ENCODE results near the gene U2AF2.

U2AF2 gene

DNA sequence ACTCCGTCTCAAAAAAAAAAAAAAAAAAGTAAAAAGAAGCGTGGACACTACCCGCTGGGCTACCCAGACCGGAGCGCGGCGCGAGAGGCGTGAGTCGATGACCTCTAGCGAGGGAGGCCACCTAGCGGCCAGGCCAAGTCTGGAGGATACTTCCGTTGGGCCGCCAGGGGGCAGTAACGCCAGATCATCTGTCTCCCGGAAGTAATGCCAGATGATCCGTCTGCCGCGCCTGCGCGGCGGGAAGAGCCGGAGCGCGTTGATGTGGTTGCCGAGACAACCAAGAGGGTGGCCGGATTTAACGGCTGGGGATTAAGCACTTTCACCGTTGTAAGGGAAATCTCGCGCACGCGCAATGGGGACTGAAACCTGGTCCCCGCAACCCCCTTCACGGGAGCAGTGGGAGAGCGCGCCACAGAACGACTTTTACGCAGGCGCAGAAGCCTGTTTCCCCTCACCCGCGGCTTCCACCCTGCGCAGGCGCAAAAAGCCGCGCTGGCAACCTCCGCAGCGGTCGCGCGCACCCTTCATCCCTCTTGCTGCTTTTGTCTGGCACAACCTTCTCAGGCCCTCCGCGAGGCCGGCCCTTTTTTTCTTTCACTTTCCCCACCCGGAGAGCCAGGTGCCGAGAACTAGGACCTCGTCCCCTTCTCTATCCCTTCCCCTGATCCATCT, 1.0 kb upstream of the U2AF2 start:
- TF ChIP-seq, protein P1, sequence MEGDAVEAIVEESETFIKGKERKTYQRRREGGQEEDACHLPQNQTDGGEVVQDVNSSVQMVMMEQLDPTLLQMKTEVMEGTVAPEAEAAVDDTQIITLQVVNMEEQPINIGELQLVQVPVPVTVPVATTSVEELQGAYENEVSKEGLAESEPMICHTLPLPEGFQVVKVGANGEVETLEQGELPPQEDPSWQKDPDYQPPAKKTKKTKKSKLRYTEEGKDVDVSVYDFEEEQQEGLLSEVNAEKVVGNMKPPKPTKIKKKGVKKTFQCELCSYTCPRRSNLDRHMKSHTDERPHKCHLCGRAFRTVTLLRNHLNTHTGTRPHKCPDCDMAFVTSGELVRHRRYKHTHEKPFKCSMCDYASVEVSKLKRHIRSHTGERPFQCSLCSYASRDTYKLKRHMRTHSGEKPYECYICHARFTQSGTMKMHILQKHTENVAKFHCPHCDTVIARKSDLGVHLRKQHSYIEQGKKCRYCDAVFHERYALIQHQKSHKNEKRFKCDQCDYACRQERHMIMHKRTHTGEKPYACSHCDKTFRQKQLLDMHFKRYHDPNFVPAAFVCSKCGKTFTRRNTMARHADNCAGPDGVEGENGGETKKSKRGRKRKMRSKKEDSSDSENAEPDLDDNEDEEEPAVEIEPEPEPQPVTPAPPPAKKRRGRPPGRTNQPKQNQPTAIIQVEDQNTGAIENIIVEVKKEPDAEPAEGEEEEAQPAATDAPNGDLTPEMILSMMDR (IDR thresholded peaks at IDR 0.05) = peak; percentile 98
- H3K27ac ChIP-seq = peak overlapping the region; percentile 96
- H3K27me3 ChIP-seq = peaks cover 8% of the 10 kb centered on the region
- H3K9me3 ChIP-seq = no peaks in the 10 kb centered on the region
- peak overlapping the region; percentile 71 to 100 for H3K4me3 ChIP-seq (ENCODE audit: low read depth in 1 of 2, low read length in 1 of 2)
- peaks cover 33 to 38% of the 10 kb centered on the region in 2 experiments for H3K4me1 ChIP-seq (ENCODE audit: control insufficient read depth in 1 of 2, insufficient read depth in 1 of 2, low read depth in 1 of 2, low read length in 1 of 2)
- H3K36me3 ChIP-seq = peaks cover 9% of the 10 kb centered on the region

DNA sequence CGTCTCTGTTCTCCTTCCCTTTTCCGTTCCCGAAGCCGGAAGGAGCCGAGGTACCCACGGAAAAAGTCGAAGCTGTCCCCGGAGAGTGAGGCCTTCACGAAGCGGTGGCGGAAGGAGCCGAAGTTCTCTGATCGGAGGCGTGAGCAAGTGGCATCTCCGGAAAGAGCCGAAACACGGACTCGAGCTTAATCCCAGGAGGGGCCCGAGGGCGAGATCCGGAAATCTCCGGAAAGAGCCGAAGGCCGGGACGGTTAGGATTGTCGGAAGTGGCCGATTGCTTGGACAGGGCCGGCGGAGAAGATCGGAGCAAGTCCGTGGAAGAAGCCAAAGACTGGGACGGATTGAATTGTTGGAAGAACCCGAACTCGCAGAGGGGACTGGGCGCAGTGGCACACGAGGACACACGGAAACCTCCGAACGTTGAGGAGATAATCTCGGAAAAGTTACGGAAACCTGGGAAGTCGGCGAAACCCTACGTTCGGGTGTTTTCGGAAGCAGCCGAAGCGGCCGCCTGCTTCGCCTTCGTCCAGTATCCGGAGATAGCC, 440 bp upstream of the U2AF2 start:
- peaks cover 2% of the 10 kb centered on the region for H3K27me3 ChIP-seq
- TF ChIP-seq, protein P1 (IDR thresholded peaks at IDR 0.05) = peak; percentile 23
- peak overlapping the region; percentile 96 for H3K27ac ChIP-seq
- peak overlapping the region; percentile 71 to 100 for H3K4me3 ChIP-seq (ENCODE audit: low read depth in 1 of 2, low read length in 1 of 2)
- peaks cover 29 to 36% of the 10 kb centered on the region in 2 experiments for H3K4me1 ChIP-seq (ENCODE audit: control insufficient read depth in 1 of 2, insufficient read depth in 1 of 2, low read depth in 1 of 2, low read length in 1 of 2)
- no peaks in the 10 kb centered on the region for H3K9me3 ChIP-seq
- H3K36me3 ChIP-seq = peaks cover 14% of the 10 kb centered on the region

DNA sequence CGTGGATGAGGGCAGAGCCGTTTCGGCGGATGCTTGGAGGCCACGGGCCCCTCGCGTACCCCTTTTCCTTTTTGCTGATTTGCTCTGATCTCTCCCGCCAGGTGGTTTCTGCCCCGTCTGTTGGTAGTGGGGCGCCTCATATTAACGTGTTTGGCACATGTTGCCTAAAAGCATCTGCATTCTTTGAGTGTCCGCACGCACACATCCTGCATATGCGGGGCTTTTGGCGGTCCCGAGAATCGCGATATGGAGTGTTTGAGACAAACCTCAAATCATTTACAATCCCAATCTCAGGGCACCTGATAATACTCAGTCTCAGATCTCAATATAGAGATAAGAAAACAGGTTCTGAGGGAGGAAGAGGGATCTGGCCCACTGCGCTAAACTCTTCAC, 809 bp downstream of the U2AF2 start:
- H3K36me3 ChIP-seq = peaks cover 26% of the 10 kb centered on the region
- H3K27me3 ChIP-seq = no peaks in the 10 kb centered on the region
- peak overlapping the region; percentile 96 for H3K27ac ChIP-seq
- no peaks in the 10 kb centered on the region for H3K9me3 ChIP-seq
- H3K4me3 ChIP-seq (ENCODE audit: low read depth in 1 of 2, low read length in 1 of 2) = peak overlapping the region; percentile 71 to 100
- H3K4me1 ChIP-seq (ENCODE audit: control insufficient read depth in 1 of 2, insufficient read depth in 1 of 2, low read depth in 1 of 2, low read length in 1 of 2) = peaks cover 29 to 36% of the 10 kb centered on the region in 2 experiments
- TF ChIP-seq, protein P1 (IDR thresholded peaks at IDR 0.05) = no peak

DNA sequence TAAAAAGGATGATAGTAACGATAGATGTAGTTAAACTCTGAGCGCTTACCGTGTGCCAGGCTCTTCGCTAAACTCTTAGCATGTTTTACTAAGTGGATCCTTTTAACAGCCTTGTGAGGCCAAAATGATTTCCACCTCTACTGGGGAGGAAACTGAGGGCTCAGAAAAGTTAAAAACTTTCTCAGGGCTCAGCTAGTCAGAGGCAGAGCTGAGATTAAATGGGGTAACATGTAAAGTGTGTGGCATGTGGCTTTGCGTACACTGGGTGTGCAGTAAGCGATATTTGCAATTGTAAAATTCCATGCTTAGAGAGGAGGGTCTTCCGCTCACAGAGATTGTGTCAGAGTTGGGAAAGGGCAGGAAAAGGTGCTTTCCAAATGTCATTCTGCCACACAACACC, 1.7 kb downstream of the U2AF2 start:
- H3K27me3 ChIP-seq = no peaks in the 10 kb centered on the region
- TF ChIP-seq, protein P1 (IDR thresholded peaks at IDR 0.05) = no peak
- peak overlapping the region; percentile 27 for H3K27ac ChIP-seq
- H3K4me3 ChIP-seq (ENCODE audit: low read depth in 1 of 2, low read length in 1 of 2) = peak overlapping the region in 1 of 2 experiments; percentile 100
- H3K9me3 ChIP-seq = no peaks in the 10 kb centered on the region
- peaks cover 29 to 36% of the 10 kb centered on the region in 2 experiments for H3K4me1 ChIP-seq (ENCODE audit: control insufficient read depth in 1 of 2, insufficient read depth in 1 of 2, low read depth in 1 of 2, low read length in 1 of 2)
- H3K36me3 ChIP-seq = peaks cover 35% of the 10 kb centered on the region

DNA sequence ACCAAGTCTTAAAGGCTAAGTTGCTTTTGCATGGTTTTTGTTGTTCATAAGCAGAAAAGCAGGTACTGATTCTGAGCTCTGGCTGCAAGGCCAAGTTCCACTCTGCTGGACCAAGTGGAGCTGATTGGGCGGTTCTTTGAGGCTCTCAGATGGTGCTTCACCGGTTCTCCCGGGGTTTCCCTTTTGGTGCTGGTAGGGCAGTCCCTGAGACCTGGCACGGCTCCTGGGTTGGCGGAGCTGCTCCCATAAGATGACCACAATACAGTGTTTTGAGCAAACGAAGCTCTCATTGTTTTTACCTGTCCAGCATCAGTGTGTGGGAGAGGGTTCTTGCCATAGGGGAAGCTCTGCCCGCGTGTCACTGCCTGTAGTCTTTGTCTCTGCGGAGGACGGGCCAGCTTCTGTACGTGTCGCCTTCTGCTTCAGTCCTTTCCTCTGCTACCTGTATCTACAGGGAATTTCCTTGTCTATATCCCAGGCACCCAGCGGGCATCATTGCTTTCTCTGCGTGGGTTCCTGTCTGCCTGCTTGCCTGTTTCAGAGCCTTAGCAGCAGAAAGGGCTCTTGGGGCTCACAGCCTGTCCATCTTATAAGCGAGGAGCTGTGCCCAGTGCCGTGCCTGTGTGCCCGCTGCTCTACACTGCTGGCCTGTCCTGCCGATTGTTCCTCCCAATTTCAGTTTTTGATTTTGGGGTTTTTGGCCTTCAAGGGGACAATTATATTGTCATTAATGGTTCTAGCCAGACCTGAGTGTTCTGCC, 2.3 kb downstream of the U2AF2 start:
- no peak overlapping the region for H3K4me3 ChIP-seq (ENCODE audit: low read depth in 1 of 2, low read length in 1 of 2)
- H3K27ac ChIP-seq = peak overlapping the region; percentile 27
- peaks cover 42% of the 10 kb centered on the region for H3K36me3 ChIP-seq
- H3K9me3 ChIP-seq = no peaks in the 10 kb centered on the region
- no peaks in the 10 kb centered on the region for H3K27me3 ChIP-seq
- H3K4me1 ChIP-seq (ENCODE audit: control insufficient read depth in 1 of 2, insufficient read depth in 1 of 2, low read depth in 1 of 2, low read length in 1 of 2) = peaks cover 29 to 36% of the 10 kb centered on the region in 2 experiments
- TF ChIP-seq, protein P1 (IDR thresholded peaks at IDR 0.05) = no peak

All from neutrophil (primary cell).